ENCODE results near the gene LSR.
"Not testable (repeated sequence)": the region's sequence is repeated elsewhere in the genome, so short reads cannot be mapped to it uniquely, and the experiment has no call there.

LSR gene

GRCh38 chr19:35268536-35269437, 20.0 kb downstream of the LSR start, which contains the start of gene USF2:
Gene USF2, plus strand, starts transcription at chr19:35268962. Its CDS starts 140 bp downstream, at chr19:35269102.
- DNase-seq, result peak; percentile 39

DNA sequence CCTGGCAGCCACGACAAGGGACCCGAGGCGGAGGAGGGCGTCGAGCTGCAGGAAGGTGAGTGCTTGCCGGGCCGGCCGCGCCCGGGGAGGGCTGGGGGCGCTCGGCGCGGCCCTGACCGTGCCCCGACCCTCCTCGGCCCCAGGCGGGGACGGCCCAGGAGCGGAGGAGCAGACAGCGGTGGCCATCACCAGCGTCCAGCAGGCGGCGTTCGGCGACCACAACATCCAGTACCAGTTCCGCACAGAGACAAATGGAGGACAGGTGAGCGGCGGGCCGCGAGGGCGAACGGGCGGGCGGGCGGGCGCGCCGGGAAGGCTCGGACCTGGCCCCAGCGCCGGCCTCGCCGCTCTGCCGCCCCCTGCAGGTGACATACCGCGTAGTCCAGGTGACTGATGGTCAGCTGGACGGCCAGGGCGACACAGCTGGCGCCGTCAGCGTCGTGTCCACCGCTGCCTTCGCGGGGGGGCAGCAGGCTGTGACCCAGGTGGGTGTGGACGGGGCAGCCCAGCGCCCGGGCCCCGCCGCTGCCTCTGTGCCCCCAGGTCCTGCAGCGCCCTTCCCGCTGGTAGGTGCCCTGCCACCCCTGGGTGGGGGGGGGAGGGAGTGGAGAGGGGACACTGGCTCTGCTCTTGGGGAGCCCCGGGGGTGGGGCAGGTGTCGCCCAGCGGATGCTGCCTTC, 20.8 kb downstream of the LSR start:
- DNase-seq, result no peak

DNA sequence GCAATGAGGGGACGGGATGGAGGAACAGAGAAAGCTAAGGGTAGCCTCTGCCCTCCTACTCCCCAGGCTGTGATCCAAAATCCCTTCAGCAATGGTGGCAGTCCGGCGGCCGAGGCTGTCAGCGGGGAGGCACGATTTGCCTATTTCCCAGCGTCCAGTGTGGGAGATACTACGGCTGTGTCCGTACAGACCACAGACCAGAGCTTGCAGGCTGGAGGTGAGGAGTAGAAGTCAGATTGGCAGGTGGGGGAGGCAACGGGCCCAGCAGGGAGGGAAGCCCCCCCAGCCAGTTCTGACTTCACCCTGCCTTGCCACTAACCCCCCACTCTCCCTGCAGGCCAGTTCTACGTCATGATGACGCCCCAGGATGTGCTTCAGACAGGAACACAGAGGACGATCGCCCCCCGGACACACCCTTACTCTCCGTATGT, 21.6 kb downstream of the LSR start:
- DNase-seq, result no peak

- no peak for DNase-seq
Measured at GRCh38 chr19:35271546-35271945, 22.7 kb downstream of the LSR start.

- no peak for DNase-seq
Measured at GRCh38 chr19:35272122-35272719, 23.4 kb downstream of the LSR start.

DNA sequence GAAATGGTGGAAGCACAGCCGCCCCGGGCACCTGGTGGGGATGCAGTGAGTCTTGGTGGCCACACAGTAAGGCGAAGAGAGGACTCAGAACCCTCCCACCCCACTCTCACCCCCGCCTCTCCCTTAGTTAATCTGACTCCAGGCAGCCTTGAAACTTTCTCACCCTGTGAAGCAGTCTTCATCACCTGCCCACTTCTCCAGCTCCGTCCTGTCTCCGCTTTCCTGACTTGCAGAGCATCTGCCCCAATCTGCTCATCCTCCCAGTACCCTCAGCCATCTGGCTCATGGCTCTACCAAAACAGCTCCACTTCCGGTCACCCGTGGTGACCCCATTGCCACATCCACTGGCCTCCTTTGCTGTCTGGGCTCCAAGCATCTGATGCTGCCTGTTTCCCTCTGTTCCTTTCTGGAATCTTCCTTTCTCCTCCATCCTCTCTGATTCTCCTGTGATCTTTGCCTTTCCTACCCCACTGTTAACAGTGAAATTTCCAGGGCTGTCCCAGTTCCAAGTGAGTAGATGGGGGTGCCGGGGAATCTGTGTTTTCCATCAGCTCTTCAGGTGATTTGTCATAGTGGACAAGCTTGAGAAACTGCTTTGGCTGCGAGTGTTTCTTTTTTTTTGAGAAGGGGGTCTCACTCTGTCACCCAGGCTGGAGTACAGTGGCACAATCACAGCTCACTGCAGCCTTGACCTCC, 24.3 kb downstream of the LSR start:
- no peak for DNase-seq

GRCh38 chr19:35273686-35274259, 25.0 kb downstream of the LSR start:
- no peak for DNase-seq

DNA sequence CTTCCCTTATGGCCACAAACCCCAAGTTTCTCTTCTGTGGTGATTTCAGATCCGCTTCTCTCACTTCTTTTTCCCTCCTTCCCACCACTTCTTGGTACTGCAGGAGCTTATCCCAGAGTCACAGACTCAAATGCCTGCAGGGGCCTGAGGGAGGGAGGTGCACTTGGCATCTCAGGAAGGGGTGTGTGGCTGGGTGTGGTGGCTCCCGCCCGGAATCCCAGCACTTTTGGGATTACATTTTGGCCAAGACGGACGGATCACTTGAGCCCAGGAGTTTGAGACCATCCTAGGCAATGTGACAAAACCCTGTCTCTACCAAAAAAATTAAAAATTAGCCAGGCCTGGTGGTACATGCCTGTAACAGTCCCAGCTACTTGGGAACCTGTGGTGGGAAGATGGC, 25.5 kb downstream of the LSR start:
- no peak for DNase-seq

DNA sequence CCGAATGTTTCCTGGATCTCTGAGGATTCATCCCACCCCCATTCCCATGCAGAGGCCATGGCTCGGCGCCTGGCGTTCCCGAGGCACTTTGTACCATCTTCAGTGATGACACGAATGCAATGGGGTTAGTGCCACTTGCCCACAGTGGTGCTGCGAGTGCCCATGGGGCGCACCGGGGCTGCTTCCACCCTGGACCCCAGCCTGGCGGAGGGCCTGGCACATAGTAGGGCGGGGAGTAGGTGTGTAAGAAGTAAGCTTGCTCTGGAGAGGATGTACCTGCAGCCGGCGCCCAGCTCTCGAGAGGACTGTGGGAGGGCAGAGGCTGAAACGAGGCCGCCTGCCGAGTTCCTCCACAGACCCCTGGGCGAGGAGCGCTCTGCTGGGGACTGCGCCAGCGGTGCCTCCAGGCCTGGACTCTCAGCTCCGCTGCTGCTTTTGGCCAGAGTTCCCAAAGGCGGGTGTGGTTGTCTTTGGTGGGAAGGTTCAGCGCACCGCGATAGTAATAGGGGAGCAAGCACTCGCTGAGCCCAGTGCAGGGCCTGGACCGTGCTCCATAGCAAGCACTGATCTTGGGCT, 28.0 kb downstream of the LSR start:
- DNase-seq, result no peak

GRCh38 chr19:35278578-35279284, 29.9 kb downstream of the LSR start:
- DNase-seq, result no peak

DNA sequence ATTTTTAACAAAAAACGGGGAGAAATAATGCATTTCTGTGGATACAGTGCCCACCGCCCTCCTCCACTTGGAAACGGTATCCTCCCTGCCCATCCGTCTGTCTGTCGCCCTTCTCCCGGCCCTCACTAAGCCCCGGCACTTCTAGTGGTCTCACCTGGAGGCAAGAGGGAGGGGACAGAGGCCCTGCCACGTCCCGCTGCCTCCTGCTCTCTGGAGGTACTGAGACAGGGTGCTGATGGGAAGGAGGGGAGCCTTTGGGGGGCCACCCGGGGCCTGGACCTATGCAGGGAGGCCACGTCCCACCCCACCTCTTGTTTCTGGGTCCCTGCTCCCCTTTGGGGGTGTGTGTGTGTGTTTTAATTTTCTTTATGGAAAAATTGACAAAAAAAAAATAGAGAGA, 30.6 kb downstream of the LSR start:
- no peak for DNase-seq

DNA sequence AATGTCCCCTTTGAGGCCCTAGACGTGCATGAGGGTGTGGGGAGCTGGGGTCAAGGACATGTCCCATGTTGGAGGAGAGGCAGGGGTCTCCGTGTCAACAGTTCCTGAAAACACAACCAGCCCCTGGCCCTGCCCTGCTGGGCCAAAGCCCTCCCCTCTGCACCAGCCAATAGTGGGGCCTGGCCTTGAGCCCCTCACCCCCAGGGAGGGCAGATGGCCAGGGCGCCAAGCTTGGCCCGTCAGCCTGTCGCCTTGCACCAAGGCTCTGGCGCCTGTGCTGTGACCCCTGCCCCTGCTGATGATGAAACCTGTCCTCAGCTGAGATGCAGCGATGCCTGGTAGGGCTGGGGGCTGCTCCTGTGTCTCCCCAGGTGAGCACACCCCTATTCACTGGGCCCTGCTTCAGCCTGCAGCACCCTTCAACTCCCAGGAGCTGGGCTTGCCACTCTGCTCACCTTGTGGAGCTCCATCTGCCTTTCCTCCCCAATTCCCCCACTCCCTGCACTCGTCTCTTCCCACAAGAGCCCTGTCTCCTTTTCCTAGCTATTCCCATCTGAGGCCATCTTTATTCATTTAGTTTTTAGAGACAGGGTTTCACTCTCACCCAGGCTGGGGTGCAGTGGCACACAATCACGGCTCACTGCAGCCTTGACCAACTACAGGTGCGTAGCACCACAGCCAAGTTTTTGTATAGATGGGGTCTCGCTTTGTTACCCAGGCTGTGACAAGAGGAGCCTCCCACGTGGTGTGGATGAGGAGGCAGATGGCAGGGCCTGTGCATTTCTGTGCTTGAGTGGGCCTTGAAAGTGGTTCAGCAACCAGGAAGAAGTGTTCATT, 31.4 kb downstream of the LSR start:
- no peak for DNase-seq

- DNase-seq, result no peak
Measured at GRCh38 chr19:35281303-35281702, 32.5 kb downstream of the LSR start.

- DNase-seq, result no peak
Measured at GRCh38 chr19:35284153-35285094, 35.6 kb downstream of the LSR start.

- DNase-seq, result no peak
Measured at GRCh38 chr19:35285095-35285449, 36.3 kb downstream of the LSR start.

DNA sequence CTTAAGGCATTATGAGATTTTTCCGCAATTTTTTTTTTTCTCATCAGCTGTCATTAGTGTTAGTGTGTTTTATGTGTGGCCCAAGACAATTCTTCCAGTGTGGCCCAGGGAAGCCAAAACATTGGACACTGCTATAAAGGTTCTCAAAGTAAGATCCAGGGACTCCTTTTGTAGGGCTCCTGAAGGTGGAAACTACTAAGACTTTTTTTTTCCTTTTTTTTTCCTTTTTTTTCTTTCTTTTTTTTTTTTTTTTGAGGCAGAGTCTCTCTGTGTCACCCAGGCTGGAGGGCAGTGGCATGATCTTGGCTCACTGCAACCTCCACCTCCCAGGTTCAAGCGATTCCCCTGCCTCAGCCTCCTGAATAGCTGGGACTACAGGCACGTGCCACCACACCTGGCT, 36.7 kb downstream of the LSR start:
- not testable (repeated sequence) for DNase-seq

DNA sequence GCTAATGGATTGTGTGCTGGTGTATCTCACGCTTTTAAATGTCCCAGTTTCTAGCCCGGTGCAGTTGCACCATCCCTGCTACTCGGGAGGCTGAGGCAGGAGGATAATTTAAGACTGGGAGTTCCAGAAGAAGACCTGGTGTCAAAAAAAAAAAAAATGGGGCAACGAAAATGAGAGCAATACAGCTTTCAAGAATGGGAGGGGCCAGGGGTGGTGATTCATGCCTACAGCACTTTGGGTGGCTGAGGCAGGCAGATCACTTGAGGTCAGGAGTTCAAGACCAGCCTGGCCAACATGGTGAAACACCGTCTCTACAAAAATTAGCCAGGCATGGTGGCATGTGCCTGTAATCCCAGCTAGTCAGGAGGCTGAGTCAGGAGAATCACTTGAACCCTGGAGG, 37.3 kb downstream of the LSR start:
- not testable (repeated sequence) for DNase-seq

DNA sequence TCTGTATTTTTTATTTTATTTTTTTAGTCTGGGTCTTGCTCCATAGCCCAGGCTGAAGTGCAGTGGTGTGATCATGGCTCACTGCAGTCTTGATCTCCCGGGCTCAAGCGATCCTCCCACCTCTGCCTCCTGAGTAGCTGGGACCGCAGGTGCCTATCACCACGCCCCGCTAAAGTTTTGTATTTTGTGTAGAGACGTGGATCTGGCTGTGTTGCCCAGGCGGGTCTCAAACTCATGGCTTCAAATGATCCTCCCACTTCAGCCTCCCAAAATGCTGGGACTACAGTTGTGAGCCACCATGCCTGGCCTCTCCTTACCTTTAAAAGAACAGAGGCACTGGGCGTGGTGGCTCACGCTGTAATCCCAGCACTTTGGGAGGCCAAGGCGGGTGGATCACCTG, 38.9 kb downstream of the LSR start:
- DNase-seq, result no peak

- DNase-seq, result no peak
Measured at GRCh38 chr19:35288331-35288730, 39.5 kb downstream of the LSR start.

- DNase-seq, result no peak
Measured at GRCh38 chr19:35288906-35289305, 40.1 kb downstream of the LSR start.

Data from NCI-H1694 (cell line).